CD4-positive, alpha-beta T cell (primary cell): ENCODE data around the gene COL23A1. TPM values are rescaled to one million over a fixed set of nuclear protein-coding genes. Genes with fewer than 3 reads are reported as not detected.

Source experiments
- ATAC-seq: fragments of 200-7000 bp; cut with Tn5 transposase; one replicate; pipeline ENCODE4 v1.10.0; 2022; ENCODE audit warnings: mild to moderate bottlenecking; ENCODE audit not compliant: poor library complexity
- CTCF ChIA-PET: fragments of 350-600 bp; sonication (Branson Sonifier 250); formaldehyde crosslinking; loops from one replicate; lab custom pipeline; 2021; ENCODE audit warnings: antibody characterized with exemption, inconsistent platforms; lab: Charles Lee
- POLR2A ChIA-PET: fragments of 350-600 bp; sonication (Branson Sonifier 250); formaldehyde crosslinking; loops from one replicate; lab custom pipeline; 2021; ENCODE audit warnings: antibody characterized with exemption, inconsistent platforms; lab: Charles Lee
- DNase-seq, 14 experiments: peaks; one replicate each; pipeline ENCODE4 v3.0.0-alpha.2; 2013 to 2020; ENCODE audit warnings: mixed read lengths in 2 of 14
- H3K27ac ChIP-seq, 2 donors: one replicate each; pipeline versions ENCODE4 v1.5.1 to v1.7.0; 2013; ENCODE audit warnings: low read length in 2 of 2, low read depth in 1 of 2, mild to moderate bottlenecking in 1 of 2
- H3K27me3 ChIP-seq, 2 experiments: 1 replicate in 1 of 2; 2 replicates in 1 of 2; pipeline versions ENCODE4 v1.6.1 to v1.7.0; 2013; ENCODE audit warnings: low read length in 2 of 2, control low read depth in 1 of 2, mild to moderate bottlenecking in 1 of 2, moderate library complexity in 1 of 2; ENCODE audit not compliant: insufficient read depth in 2 of 2, control insufficient read depth in 1 of 2
- H3K36me3 ChIP-seq: one replicate; pipeline ENCODE4 v1.6.1; 2013; ENCODE audit warnings: low read length, control low read depth; ENCODE audit not compliant: insufficient read depth
- H3K4me1 ChIP-seq: one replicate; pipeline ENCODE4 v1.6.1; 2013; ENCODE audit warnings: low read length, control low read depth; ENCODE audit not compliant: insufficient read depth
- H3K4me3 ChIP-seq: one replicate; pipeline ENCODE4 v1.5.1; 2013; ENCODE audit warnings: mild to moderate bottlenecking, low read length, moderate library complexity
- H3K9me3 ChIP-seq, 2 experiments: 1 replicate in 1 of 2; 2 replicates in 1 of 2; pipeline versions ENCODE4 v1.6.1 to v1.7.0; 2013; ENCODE audit warnings: low read length in 2 of 2, mild to moderate bottlenecking in 2 of 2, control low read depth in 1 of 2, moderate library complexity in 1 of 2; ENCODE audit not compliant: control insufficient read depth in 1 of 2, insufficient read depth in 1 of 2
- H3K27ac Mint-ChIP-seq: one replicate; pipeline ENCODE4 v1.8.0; 2020; ENCODE audit warnings: mixed read lengths
- H3K27me3 Mint-ChIP-seq: one replicate; pipeline ENCODE4 v1.8.0; 2021; ENCODE audit warnings: mixed read lengths
- H3K36me3 Mint-ChIP-seq: one replicate; pipeline ENCODE4 v1.8.0; 2021; ENCODE audit warnings: low read depth, mixed read lengths
- H3K4me1 Mint-ChIP-seq: one replicate; pipeline ENCODE4 v1.8.0; 2021; ENCODE audit warnings: low read depth, mixed read lengths
- H3K4me3 Mint-ChIP-seq: one replicate; pipeline ENCODE4 v1.8.0; 2020; ENCODE audit warnings: mild to moderate bottlenecking, mixed read lengths
- H3K9me3 Mint-ChIP-seq: one replicate; pipeline ENCODE4 v1.8.0; 2020; ENCODE audit warnings: mixed read lengths
- CTCF ChIP-seq: fragments of 200-600 bp; IDR thresholded peaks from one replicate; pipeline ENCODE4 v1.8.0; 2022; ENCODE audit warnings: antibody characterized with exemption, mild to moderate bottlenecking
- intact Hi-C, 2 experiments: fragments of 100-400 bp; cut with DNase I in 1 of 2; cut with micrococcal nuclease in 1 of 2; formaldehyde crosslinking; loops; one replicate each; pipeline versions ENCODE4 v1.15.1 to v1.9.0; 2023 to 2025; cut with DNase I, micrococcal nuclease
- total RNA-seq, 174 experiments: library from RNA in 2 of 174; stranded (reverse) in 2 of 174; gene quantifications; one replicate each; pipeline ENCODE4 v1.2.3 and lab custom pipeline; 2021 to 2026

The COL23A1 gene
- total RNA-seq, 2 experiments from 2014 or later: not detected

- H3K4me3 ChIP-seq: no peak overlapping the region
- H3K9me3 Mint-ChIP-seq: no peaks in the 10 kb centered on the region
- no peaks in the 10 kb centered on the region for H3K36me3 Mint-ChIP-seq
- TF ChIP-seq CTCF: no peak
- no peaks in the 10 kb centered on the region for H3K36me3 ChIP-seq
- DNase-seq: no peak
- H3K27ac Mint-ChIP-seq: no peak overlapping the region
- no peak for ATAC-seq
- intact Hi-C loops: no loop called here
- H3K4me1 Mint-ChIP-seq: no peaks in the 10 kb centered on the region
- no peaks in the 10 kb centered on the region for H3K4me1 ChIP-seq
- H3K27me3 ChIP-seq: peaks cover 2 to 3% of the 10 kb centered on the region in 2 experiments
- POLR2A ChIA-PET: no interaction called here
- peaks cover 47% of the 10 kb centered on the region for H3K27me3 Mint-ChIP-seq
- CTCF ChIA-PET: no interaction called here
- no peak overlapping the region for H3K27ac ChIP-seq
- no peak overlapping the region for H3K4me3 Mint-ChIP-seq
- H3K9me3 ChIP-seq: peaks cover 0 to 15% of the 10 kb centered on the region in 2 experiments
Measured at GRCh38 chr5:178563621-178564020, 26.6 kb downstream of the COL23A1 start.

GRCh38 chr5:178561746-178562264 lies 28.4 kb downstream of the COL23A1 start:
- POLR2A ChIA-PET: no interaction called here
- no peaks in the 10 kb centered on the region for H3K36me3 ChIP-seq
- H3K4me1 ChIP-seq: no peaks in the 10 kb centered on the region
- no peak for TF ChIP-seq CTCF
- ATAC-seq (no peak), DNase-seq (no peak)
- Mint-ChIP-seq H3K9me3 (no peaks in the 10 kb centered on the region), H3K27me3 (peaks cover 46% of the 10 kb centered on the region), H3K4me3 (no peak overlapping the region), H3K36me3 (no peaks in the 10 kb centered on the region), H3K27ac (no peak overlapping the region), H3K4me1 (no peaks in the 10 kb centered on the region)
- no peak overlapping the region for H3K4me3 ChIP-seq
- CTCF ChIA-PET: interaction anchor here (0.7 kb wide), 1 partner anchor 43 kb away, joined by 4 read pairs; no protein-coding TSS in a partner anchor
- peaks cover 2 to 3% of the 10 kb centered on the region in 2 experiments for H3K27me3 ChIP-seq
- no peak overlapping the region for H3K27ac ChIP-seq
- peaks cover 0 to 15% of the 10 kb centered on the region in 2 experiments for H3K9me3 ChIP-seq
- intact Hi-C loops: no loop called here

- no peak for DNase-seq
- Histone ChIP-seq H3K36me3 (no peaks in the 10 kb centered on the region), H3K9me3 (peaks cover 0 to 15% of the 10 kb centered on the region in 2 experiments), H3K4me3 (no peak overlapping the region), H3K27me3 (peaks cover 2 to 3% of the 10 kb centered on the region in 2 experiments), H3K27ac (no peak overlapping the region), H3K4me1 (no peaks in the 10 kb centered on the region)
- TF ChIP-seq CTCF: no peak
- ATAC-seq: no peak
- no peaks in the 10 kb centered on the region for H3K4me1 Mint-ChIP-seq
- no peak overlapping the region for H3K27ac Mint-ChIP-seq
- intact Hi-C loops: no loop called here
- CTCF ChIA-PET: no interaction called here
- POLR2A ChIA-PET: no interaction called here
- peaks cover 39% of the 10 kb centered on the region for H3K27me3 Mint-ChIP-seq
- no peaks in the 10 kb centered on the region for H3K36me3 Mint-ChIP-seq
- no peak overlapping the region for H3K4me3 Mint-ChIP-seq
- no peaks in the 10 kb centered on the region for H3K9me3 Mint-ChIP-seq
Measured at GRCh38 chr5:178560911-178561310, 29.3 kb downstream of the COL23A1 start.
